Measurements from ENCODE around the gene MARCHF2. TPM values are rescaled to one million over a fixed set of nuclear protein-coding genes. Genes with fewer than 3 reads are reported as not detected.

The MARCHF2 gene
- total RNA-seq, 4 donors from 2014 or later = 86.1 to 381 (median 118) TPM

DNA sequence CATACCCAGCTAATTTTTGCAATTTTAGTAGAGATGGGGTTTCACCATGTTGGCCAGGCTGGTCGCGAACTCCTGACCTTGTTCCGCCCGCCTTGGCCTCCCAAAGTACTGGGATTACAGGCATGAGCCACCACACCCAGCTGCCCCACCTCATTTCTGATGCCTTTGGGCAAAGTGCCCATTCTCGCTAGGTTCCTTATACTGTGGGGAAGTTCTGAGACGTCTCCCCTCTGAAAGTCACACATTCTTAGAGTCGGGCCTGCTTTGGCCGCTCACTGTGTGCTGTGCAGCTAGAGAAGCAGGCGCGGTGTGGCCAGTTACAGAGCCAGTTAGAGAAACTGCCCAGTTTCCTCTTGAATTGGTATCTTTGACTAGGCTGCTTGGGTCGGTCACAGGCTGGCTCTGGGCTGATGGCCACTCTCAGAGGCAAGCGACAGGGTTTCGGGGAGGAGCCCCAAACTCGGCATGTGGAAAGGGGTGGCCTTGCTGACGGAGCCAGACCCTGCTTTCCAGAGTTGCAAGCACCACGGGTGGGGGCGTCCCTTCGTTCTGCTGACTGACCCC, 71.3 kb downstream of the MARCHF2 start:
- in situ Hi-C loops (cut with MboI; ENCODE audit: low pct_ligation_motif_present in 1 of 4, low pct_unique_long_range_greater_than_20kb in 1 of 4, low sequenced_read_pairs in 3 of 4) = no loop called here
- H3K27me3 ChIP-seq = no peaks in the 10 kb centered on the region
- peaks cover 0 to 60% (median 24%) of the 10 kb centered on the region in 4 donors for H3K36me3 ChIP-seq
- intact Hi-C loops (cut with DNase I; ENCODE audit: low total_unique reads) = no loop called here
- H3K4me1 ChIP-seq = peaks cover 0 to 8% (median 5%) of the 10 kb centered on the region in 4 donors
- WGBS, 2 donors (ENCODE audit: low coverage in 1 of 2) = 88 to 100% methylated on average over 2 to 18 of the region's 18 CpGs
- H3K27ac ChIP-seq = peak overlapping the region in 1 of 4 donors; percentile 21
- TF ChIP-seq EP300 (IDR thresholded peaks at IDR 0.05; ENCODE audit: low read depth) (no peak), POLR2A (IDR thresholded peaks at IDR 0.05) (no peak), POLR2AphosphoS5 (IDR thresholded peaks at IDR 0.05) (no peak)
- TF ChIP-seq, protein P1, sequence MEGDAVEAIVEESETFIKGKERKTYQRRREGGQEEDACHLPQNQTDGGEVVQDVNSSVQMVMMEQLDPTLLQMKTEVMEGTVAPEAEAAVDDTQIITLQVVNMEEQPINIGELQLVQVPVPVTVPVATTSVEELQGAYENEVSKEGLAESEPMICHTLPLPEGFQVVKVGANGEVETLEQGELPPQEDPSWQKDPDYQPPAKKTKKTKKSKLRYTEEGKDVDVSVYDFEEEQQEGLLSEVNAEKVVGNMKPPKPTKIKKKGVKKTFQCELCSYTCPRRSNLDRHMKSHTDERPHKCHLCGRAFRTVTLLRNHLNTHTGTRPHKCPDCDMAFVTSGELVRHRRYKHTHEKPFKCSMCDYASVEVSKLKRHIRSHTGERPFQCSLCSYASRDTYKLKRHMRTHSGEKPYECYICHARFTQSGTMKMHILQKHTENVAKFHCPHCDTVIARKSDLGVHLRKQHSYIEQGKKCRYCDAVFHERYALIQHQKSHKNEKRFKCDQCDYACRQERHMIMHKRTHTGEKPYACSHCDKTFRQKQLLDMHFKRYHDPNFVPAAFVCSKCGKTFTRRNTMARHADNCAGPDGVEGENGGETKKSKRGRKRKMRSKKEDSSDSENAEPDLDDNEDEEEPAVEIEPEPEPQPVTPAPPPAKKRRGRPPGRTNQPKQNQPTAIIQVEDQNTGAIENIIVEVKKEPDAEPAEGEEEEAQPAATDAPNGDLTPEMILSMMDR (IDR thresholded peaks at IDR 0.05) = no peak
- H3K4me3 ChIP-seq = no peak overlapping the region
- no peaks in the 10 kb centered on the region for H3K9me3 ChIP-seq
- DNase-seq = peak; percentile 56

DNA sequence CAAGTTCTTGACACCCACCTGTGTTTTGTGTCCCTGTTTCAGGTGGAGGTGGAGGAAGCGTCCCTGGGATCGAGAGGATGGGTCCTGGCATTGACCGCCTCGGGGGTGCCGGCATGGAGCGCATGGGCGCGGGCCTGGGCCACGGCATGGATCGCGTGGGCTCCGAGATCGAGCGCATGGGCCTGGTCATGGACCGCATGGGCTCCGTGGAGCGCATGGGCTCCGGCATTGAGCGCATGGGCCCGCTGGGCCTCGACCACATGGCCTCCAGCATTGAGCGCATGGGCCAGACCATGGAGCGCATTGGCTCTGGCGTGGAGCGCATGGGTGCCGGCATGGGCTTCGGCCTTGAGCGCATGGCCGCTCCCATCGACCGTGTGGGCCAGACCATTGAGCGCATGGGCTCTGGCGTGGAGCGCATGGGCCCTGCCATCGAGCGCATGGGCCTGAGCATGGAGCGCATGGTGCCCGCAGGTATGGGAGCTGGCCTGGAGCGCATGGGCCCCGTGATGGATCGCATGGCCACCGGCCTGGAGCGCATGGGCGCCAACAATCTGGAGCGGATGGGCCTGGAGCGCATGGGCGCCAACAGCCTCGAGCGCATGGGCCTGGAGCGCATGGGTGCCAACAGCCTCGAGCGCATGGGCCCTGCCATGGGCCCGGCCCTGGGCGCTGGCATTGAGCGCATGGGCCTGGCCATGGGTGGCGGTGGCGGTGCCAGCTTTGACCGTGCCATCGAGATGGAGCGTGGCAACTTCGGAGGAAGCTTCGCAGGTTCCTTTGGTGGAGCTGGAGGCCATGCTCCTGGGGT, 72.7 kb downstream of the MARCHF2 start:
- DNase-seq = no peak
- H3K36me3 ChIP-seq = peaks cover 0 to 55% (median 24%) of the 10 kb centered on the region in 4 donors
- WGBS, 2 donors (ENCODE audit: low coverage in 1 of 2) = 98% methylated on average over 57 of the region's 62 CpGs; no CpG with 5 or more reads in 1 of the 2 donors

DNA sequence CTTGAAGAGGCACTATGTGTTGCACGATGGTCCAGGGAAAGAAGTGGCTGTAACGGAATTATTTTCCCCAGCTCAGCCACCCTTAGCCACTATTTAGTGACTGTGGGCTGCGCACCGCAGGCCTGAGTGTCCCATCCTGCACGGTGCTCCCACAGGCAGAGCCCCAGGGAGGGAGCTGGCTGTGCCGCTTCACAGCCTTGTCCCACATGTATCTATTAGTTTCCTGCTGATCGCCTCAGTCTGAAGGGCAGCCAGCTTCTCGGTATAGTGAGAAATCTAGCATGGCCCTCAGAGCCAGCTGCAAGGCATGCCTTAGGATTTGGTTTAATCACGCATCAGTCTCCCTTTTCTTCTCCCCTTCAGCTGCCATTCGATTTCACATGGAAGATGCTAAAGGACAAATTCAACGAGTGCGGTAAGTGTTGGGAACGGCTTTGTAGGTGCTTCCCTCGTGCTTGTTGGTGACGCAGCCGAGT, 73.6 kb downstream of the MARCHF2 start:
- H3K27ac ChIP-seq = peak overlapping the region in 3 of 4 donors; percentile 27 to 53 (median 37)
- peaks cover 0 to 4% (median 0%) of the 10 kb centered on the region in 4 donors for H3K4me1 ChIP-seq
- H3K27me3 ChIP-seq = no peaks in the 10 kb centered on the region
- no peaks in the 10 kb centered on the region for H3K9me3 ChIP-seq
- peaks cover 0 to 53% (median 24%) of the 10 kb centered on the region in 4 donors for H3K36me3 ChIP-seq
- DNase-seq = no peak
- TF ChIP-seq EP300 (IDR thresholded peaks at IDR 0.05; ENCODE audit: low read depth) (no peak), POLR2AphosphoS5 (IDR thresholded peaks at IDR 0.05) (no peak), POLR2A (IDR thresholded peaks at IDR 0.05) (no peak)
- TF ChIP-seq, protein P1 (IDR thresholded peaks at IDR 0.05) = no peak
- in situ Hi-C loops (cut with MboI; ENCODE audit: low pct_ligation_motif_present in 1 of 4, low pct_unique_long_range_greater_than_20kb in 1 of 4, low sequenced_read_pairs in 3 of 4) = no loop called here
- intact Hi-C loops (cut with DNase I; ENCODE audit: low total_unique reads) = no loop called here
- H3K4me3 ChIP-seq = no peak overlapping the region
- 90% methylated on average over 16 of the region's 16 CpGs; no CpG with 5 or more reads in 1 of the 2 donors for WGBS, 2 donors (ENCODE audit: low coverage in 1 of 2)

More for the DNA sequence above, 72.7 kb downstream of the MARCHF2 start:
- H3K9me3 ChIP-seq = no peaks in the 10 kb centered on the region
- peak in 1 of 3 donors; percentile 16 for TF ChIP-seq POLR2AphosphoS5 (IDR thresholded peaks at IDR 0.05)
- no peak for TF ChIP-seq EP300 (IDR thresholded peaks at IDR 0.05; ENCODE audit: low read depth)
- H3K27me3 ChIP-seq = no peaks in the 10 kb centered on the region
- intact Hi-C loops (cut with DNase I; ENCODE audit: low total_unique reads) (no loop called here), in situ Hi-C loops (cut with MboI; ENCODE audit: low pct_ligation_motif_present in 1 of 4, low pct_unique_long_range_greater_than_20kb in 1 of 4, low sequenced_read_pairs in 3 of 4) (no loop called here)
- no peak overlapping the region for H3K27ac ChIP-seq
- peaks cover 0 to 8% (median 5%) of the 10 kb centered on the region in 4 donors for H3K4me1 ChIP-seq
- H3K4me3 ChIP-seq = no peak overlapping the region

DNA sequence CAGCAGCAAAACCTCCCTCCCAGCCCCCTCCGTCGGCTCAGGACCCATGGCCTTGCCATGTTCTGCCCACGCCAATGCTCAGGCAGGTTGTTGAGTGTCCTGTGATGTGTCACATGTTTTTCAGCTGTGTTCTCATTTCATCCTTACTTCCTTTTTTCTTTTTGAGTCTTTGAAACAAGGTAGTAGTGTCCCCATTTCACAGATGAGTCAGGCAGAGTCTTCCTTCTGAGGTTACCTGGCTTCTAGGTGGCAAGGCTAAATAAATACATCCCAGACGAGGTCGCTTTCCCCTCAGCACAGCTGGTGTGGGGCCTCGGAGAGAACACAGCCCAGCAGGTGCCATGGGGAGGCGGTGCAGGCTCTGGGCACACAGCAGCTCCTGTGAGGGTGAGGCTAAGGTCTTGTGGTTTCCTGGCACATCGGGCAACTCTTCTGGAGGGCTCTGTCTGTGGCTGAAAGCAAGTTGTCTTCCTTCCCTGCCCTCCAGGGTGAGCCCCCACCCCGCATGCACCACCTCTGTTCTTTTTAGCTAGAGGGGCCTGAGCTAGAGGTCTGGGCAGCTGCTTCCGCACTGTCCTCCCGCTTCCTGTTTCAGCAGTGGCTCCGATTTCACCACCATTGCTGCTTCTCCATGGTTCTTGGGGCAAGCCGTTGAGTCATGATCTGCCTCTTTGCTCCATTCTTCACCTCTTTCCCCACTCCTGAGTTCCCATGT, 74.2 kb downstream of the MARCHF2 start:
- intact Hi-C loops (cut with DNase I; ENCODE audit: low total_unique reads) (no loop called here), in situ Hi-C loops (cut with MboI; ENCODE audit: low pct_ligation_motif_present in 1 of 4, low pct_unique_long_range_greater_than_20kb in 1 of 4, low sequenced_read_pairs in 3 of 4) (no loop called here)
- Histone ChIP-seq H3K4me1 (peaks cover 0 to 4% (median 0%) of the 10 kb centered on the region in 4 donors), H3K27ac (peak overlapping the region; percentile 27 to 53 (median 36)), H3K4me3 (no peak overlapping the region), H3K9me3 (no peaks in the 10 kb centered on the region), H3K27me3 (no peaks in the 10 kb centered on the region), H3K36me3 (peaks cover 0 to 53% (median 24%) of the 10 kb centered on the region in 4 donors)
- TF ChIP-seq, protein P1 (IDR thresholded peaks at IDR 0.05) = no peak
- TF ChIP-seq EP300 (IDR thresholded peaks at IDR 0.05; ENCODE audit: low read depth) (no peak), POLR2AphosphoS5 (IDR thresholded peaks at IDR 0.05) (no peak), POLR2A (IDR thresholded peaks at IDR 0.05) (no peak)
- peak; percentile 34 for DNase-seq
- WGBS, 2 donors (ENCODE audit: low coverage in 1 of 2) = 69 to 73% methylated on average over 3 to 13 of the region's 13 CpGs

All from transverse colon (tissue), 4 donors.